ENCODE data around the gene LCA5L.
A peak's percentile ranks its signal among the peaks of the same experiment; 100 is the strongest.

LCA5L gene

DNA sequence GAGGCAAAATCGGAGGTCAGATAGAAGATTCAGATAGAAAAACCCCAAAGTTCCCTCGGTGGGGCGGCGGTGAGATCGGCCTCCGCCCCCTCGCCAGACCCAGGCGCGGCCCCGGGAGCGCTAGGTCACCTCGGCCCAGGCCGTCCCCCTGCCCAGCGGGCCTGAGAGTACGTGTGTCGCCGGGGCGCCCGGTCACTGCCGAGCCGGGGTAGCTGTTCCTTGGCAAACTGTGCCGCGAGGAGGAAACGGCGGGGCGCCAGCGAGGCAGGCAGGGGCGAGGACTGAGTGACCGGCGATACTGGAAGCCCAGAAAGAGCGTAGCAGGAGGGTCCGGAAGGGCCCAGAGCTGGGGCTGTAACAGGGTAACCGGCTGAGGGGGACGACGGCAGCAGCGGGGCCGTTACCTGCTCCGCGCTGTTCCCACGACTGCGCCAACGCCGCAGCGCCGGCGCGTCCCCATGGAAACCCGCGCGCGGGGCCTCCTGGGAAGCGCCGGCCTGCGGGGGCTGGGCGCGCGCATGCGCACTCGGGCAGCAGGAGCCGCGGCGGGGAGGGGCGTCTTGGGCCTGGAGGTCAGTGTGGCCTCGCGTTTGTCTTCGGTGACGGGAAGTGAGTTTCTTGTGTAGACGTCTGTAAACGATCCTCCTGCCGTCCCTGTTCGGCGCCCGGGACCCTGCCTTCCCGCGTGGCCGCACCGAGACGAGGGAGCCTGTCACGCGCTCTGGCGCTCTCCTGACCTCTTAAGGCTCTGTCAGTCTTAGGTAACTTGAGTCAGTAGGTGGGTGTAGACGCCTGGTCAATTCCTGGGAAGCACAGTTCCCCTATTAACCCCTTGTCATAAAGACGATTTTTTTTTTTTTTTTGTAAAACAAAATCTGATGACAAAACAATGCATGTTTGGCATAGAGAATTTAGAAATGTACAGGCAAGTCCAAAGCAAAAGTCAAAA lies at the start of gene LCA5L:
TSS of gene LCA5L (minus strand) at position 458 of the 949 bp plus-strand sequence. CDS start 17,285 bp downstream, outside the sequence.
- peak; percentile 89 for DNase-seq

DNA sequence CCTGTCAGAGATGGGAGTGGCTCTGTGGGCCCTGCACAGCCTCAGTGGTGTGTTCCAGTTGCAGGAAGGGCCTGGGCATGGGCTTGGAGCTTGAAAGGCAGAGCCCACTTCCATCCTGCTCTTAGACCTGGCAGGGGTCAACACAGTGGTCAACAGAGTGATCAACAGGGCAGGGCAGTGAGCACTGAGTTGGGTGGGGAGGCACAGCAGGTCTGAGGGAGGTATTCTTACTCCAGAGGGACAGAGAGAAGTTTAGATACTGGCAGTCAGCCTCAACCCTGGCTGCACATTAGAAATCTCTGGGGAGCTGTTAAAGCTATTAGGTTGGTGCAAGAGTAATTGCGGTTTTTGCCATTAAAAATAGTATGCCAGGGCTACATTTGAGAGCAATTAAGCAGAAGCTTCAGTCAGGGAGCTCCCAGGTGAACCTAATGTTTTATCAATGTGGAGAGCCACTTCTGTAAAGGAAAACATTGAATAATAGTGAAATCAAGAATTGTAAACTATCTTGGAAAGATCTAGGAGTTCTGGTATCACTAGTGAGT lies 43.9 kb upstream of the LCA5L start:
- DNase-seq: no peak

DNA sequence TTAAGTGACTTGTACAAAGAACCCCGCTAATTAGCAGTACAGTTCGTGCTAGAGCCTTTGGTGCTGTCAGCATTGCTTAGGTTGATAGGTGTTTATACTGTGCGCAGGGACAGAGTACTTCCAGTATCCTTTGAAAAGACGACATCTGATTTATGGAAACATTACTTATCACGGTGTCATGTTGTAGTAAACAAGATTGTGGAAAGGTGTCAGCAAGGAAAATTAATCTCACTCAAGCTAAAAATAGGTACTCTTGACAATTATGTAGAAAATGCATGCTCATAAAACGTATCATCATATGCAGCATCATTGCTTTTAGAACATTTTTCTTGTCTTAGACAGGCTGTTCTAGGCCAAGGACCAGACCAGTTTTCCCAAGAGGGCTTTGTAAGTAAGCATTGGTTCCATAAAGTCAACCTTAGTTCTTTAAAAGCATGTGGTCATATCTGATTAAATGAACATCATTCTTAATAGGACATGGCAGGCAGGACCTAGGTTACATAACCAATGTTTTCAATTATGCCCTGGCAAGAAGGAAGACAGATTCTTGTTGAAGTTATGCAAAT lies 39.2 kb upstream of the LCA5L start:
- DNase-seq: peak; percentile 59

DNA sequence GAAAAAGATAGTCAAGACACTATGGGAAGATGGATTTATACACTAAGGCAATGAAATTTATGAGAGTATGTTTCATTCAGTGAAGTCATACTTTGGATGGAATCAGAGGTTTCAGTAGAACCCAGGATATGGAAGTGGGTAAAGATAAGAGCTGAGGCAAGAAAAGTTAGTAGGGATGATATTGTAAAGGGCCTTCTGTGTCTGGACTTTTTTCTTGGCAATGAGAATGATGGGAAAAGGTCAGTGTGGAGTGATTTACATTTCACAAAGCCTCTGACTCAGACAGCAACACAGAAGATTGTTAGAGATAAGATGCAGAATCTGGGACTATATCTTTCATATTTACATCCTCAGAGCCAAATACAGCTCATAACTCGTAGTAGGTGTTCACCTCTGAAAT lies 38.3 kb upstream of the LCA5L start:
- DNase-seq: peak; percentile 53

DNA sequence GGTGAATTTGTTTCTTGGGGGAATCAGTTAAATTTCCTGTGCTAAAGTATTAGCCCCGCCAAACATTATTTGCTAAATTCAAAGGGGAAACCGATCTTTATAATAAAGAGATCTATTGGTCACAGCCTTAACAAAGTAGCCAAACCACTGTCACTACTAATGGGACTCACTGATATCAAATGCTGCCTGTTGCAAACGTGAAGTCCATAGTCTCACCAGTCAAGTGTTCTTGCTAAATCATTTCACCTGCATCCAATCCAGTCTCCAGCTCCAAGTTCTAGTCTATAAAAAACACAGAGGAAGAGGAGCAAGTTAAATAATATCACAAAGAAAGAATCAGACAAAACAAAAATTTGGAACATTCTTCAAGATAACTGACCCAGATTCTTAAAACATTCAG lies 36.3 kb upstream of the LCA5L start:
- no peak for DNase-seq

DNA sequence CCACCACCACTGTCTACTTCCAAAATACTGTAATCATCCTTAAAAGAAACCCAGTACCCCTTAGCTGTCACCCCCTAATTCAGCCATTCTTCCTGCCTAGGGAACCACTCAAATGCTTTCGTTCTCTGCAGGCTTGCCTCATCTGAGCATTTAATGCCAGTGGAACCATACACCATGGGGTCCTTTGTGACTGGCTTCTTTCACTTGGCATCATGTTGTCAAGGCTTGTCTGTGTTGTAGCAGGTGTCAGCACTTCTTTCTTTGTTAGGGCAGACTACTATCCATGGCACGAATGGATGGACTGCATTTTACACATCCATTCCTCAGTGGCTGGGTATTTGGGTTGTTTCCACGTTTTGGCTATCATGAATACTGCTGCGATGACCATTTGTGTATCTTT lies 34.7 kb upstream of the LCA5L start:
- no peak for DNase-seq

DNA sequence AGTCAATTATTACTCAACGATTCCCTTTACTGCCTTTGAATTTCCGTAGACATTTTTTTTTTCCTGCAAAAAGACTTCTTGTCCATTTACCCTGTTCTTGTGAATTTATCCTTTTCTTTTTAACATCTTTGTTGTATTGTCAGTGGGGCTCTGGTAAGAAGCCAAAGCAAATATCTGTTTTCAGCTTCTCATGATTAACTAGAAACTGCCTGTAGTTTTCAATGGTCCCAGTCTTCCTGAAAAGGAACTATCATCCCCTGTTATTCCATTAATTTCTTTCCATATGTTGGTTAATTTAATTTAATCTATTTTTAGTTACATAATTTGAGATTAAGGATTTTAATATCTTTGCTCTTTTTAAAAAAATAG lies 34.2 kb upstream of the LCA5L start:
- no peak for DNase-seq

DNA sequence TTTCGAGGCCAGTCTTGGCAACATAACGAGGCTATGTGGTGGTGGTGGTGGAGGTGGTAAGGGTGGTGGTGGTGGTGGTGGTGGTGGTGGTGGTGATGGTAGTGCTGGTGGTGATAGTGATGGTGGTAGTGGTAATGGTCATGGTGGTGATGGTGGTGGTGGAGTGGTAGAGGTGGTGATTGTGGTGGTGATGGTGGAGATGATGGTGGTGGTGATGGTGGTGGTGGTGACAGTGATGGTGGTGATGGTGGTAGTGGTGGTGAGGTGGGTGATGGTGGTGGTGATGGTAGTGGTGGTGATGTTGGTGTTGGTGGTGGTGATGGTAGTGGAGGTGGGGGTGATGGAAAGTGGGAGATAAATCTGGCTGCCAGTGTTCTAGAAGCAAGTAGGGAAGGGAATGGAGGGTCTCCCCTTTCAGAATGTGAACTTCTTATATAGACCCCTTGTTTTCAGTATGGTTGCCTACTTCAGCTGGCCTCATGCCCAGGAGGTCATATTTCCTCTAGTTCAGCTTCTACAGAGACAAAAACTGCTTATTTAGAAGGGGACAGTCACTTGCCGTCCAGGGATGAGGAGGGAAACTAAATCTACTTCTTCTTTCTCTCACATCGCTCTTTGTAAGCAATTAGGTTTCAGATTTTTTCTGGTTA lies 33.7 kb upstream of the LCA5L start:
- DNase-seq: no peak

DNA sequence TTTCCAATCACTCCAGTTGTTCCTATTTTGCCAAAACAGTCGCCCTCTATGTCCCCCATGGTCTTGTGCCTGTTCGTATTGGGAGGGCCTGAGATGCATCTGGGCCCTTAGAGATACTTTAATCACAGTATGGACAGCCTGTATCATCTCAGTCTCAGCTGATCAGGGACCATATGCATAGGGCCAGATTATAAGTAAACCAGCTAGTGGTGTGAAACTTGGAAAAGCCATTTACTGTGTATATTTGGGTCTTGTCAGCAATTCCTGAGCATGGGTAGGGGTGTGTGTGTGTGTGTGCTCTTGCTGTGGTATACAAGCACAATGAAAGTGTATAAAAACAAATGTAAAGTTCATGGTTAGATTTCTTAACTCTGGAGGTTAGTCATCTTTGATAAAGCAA lies 29.0 kb upstream of the LCA5L start:
- DNase-seq: no peak

DNA sequence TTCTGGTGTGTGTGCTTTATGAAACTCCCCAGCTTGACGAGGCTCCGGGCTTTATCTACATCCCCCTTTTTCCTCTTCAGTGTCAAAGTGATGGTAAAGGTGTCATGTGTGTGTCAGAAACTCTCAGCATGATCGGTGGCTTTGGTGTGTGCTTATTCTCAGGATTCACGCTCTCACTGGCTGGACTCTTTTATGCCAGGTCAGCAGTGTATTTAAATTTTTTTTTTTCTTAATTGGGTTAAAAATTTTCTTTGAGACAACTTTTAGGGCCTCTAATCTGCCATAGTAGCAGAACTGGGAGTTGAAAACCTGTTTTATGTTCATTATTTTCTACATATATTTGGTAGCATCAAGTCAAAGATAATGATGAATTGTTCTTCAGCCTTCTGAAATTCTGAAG lies 27.2 kb upstream of the LCA5L start:
- DNase-seq: no peak

DNA sequence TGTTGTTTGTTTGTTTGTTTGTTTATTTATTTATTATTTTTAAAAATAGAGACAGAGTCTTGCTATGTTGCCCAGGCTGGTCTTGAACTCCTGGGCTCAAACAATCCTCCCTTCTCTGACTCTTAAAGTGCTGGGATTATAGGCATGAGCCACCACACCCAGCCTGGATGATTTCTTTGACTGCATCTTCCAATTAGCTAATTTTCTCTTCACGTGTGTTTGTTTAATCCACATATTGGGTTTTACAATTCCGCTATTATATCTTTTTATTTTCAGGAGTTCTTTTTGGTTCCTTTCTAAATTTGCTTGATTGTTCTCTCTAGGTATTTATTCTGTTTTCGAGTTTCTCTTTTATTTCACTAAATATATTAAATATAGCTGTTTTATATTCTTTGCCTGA lies 26.0 kb upstream of the LCA5L start:
- no peak for DNase-seq

DNA sequence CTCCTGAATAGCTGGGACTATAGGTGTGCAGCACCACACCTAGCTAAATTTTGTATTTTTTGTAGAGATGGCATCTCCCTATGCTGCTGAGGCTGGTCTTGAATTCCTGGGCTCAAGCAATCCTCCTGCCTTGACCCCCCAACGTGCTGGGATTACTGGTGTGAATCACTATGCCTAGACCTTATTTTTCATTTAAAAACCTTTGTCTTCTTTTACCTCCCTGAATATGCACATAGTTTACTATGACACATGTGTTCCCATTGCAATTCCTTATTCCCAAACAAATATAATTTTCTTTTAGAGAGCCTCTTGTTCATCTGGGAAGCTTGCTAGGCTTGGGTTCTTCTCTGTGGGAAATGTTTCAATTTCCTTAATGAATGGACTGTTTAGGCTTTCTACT lies 23.0 kb upstream of the LCA5L start:
- DNase-seq: no peak

DNA sequence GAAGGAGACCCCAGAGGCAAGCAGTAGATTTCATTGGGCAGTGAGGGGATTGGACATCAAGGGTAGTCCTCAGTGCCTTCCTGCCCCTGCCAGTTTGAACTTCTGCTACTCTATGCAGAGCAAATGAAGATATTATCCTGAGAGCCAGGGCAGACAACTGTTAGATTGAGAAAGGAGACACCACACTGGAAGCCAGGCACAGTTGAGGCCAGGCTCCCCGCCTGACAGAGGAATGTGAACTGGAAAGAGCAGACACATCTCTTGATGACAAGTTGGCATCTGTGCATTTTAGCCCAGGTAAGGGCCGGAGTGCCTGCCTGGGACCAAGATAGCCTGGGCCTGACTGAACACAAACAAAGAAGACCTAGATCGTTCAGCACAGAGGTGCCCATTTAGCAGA lies 22.2 kb upstream of the LCA5L start:
- DNase-seq: no peak

DNA sequence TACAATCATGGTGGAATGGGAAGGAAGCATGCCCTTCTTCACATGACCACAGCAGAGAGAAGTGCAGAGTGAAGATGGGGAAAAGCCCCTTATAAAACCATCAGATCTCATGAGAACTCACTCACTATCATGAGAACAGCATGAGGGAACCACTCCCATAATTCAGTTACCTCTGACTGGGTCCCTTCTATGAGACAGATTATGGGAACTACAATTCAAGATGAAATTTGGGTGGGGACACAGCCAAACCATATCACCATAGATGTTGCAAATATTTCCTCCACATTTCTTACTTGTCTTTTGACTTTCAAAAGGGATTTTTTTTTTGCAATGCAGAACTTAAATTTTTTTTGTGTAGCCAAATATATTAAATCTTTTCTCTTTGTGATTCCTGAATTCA lies 21.0 kb upstream of the LCA5L start:
- no peak for DNase-seq

DNA sequence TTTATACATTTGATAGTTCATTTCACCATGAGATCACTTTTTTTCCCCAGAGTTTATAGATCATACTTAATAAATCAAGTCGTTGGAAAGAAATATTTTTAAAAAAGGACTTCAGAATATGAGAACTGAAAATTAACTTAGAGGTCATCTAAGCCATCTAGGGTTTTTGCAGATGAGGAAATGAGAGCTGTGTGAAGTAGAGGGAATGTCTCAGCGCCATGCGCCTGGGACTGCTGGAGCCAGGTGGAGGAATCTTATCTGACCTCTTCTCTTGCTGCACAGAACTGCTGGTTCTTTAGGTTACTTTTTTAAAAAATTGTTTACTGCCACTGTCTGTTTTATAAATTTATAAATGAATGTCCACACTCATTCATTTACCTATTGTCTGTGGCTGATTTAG lies 17.7 kb upstream of the LCA5L start:
- DNase-seq: no peak

DNA sequence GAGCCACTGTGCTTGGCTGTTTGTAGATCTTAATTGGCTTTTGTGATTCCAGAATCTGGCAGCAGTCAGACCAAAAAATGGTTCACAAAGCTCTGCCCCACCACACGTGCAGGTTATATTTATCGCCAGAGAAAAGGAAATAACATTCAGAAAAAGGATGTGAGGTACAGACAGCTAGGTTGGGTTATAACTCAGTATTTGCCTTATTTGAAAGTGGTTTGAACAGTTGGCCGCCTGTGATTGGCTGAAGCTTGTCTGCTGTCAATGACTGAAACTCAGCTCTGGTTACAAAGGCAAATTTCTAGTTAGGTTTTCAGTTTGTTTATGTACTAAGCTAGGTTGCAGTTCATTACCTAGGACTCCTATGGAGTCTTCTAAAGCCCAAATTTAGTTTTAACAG lies 15.8 kb upstream of the LCA5L start:
- no peak for DNase-seq

DNA sequence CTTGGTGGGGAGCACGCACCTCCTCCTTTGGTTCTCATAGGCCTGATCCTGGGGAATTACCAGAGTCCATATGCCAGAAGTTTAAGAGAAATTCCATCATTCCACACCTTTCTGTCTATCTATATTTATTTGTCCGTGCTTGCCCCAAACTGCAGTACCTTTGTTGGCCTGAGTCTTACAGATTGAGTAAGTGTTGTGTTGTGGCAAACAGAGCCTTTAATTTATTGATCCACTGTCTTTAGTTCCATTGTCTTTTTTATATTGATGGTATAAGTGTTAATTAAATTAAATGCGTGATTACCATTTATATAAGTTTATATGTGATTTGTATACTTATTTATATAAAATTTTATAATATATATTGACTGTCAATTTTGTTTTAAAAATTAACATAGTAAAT lies 11.1 kb upstream of the LCA5L start:
- no peak for DNase-seq

DNA sequence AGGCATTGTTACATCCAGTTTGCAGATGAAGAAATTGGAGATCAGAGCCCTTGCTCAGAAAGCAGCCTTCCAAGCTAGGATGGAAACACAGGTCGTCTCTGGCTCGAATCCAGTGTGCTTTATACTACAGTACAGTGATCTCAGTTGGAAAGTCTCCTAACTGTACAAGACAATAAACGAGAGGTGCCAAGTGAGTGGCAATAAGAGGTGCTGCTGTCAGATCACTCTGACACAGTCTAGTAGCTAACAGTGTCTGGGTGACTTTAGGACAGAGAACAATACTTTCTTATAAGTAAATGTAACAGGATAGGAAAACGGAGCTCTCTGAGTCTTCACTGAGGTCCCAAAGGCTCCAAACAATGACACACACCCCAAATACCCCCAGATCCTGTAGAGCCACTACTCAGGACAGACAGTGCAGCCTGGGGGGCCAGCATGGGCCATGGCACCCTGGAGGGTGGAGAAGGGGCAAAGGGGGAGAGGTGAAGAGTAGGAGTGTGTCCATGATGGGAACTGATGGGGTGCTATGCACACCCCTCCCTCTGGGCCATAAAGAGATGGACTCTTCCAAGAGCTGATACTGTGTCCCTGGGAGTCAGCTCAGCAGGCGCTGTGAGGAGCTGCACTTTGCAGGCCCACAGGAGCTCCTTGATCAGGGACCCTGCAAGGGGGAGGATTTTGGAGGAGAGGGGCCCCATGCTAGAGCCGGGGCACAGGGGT lies 9.5 kb upstream of the LCA5L start:
- no peak for DNase-seq

DNA sequence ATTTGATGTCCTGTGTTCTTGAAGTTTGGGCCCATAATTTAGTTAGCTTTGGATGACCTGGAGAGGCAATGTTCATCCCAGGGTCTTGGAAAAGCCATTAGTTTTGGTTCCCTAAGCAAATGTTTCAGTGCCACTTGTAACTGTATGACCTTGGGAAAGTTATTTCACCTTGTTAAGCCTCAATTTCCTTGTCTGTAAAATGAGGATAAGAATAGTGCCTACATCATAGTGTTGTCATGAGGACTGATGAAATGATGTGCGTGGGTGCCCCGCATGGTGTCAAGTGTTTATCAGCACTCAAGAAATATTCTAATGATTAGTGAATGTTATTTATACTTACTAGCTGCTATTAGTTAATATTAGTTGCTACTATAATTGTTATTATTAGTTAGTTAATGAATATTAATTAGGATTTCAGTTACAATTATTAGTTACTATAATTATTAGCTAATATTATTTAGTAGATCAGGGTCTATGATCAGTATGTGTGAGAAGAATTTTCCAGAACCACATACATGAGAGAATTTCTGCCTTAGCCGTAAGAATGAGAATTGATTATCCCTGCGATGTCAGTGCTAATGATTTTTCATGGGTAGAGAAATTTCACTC lies 8.1 kb upstream of the LCA5L start:
- DNase-seq: no peak

DNA sequence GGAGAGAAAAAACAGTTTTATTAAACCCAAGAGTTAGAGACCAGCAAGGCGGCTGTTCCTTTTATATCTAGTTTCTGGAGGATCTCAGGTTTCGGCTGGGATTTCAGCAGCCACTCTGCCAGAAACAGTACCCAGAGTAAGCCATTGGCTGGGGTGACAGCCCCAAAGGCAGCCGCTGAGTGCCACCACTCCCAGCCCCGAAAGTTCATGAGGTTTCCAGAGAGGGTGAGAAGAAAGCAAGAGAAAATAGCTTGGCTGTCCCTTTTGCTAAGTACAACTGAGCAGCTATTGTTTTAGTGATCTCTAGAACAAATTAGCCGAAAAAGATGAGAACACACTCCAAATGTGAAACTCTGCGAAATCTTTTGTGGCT lies 7.4 kb upstream of the LCA5L start:
- DNase-seq: no peak

DNA sequence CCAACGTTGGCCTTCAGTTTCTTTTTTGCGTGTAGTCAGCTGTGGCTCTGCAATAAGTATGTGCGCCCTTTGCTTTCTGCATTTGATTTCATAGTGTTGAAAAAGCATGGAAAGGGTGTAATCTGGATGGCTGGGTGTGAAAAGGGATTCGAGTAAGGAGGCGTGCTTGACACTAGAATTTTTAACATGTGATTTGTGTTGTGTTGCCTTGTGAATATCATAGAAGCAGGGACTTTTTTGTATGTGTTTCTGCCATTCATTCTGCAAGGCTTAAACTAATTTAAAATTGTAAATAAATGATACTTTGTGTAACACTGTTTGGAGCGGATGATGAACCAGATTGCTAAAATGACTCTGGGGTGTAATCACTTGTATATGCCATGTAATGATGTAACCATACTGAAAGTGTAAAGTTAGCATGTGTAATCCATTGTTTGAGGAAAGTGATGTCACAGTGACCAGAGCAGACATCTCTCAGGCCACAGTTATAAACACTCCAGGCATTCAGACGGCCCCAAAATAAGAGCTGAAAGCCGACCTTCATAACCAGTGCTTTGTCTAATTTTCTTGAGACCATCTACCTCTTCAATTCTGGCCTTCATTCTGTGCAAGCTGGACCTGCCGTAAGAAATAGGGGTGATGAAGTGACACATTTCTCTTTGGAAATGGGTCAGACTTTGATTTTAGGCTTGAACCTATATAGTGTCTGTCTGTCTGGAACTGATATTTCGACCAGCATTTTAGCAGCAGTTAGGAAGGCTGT lies 6.8 kb upstream of the LCA5L start:
- peak; percentile 66 for DNase-seq
